Heart left ventricle (tissue), 16 donors: ENCODE data around the gene FAM184A. TPM values are rescaled to one million over a fixed set of nuclear protein-coding genes. Genes with fewer than 3 reads are reported as not detected.

ENCODE experiments used
- ATAC-seq, 4 donors: fragments of 200-7000 bp; cut with Tn5 transposase; one replicate each; pipeline ENCODE4 v1.9.1; 2020 to 2022; ENCODE audit warnings: moderate library complexity in 4 of 4, mild to moderate bottlenecking in 3 of 4, moderate number of reproducible peaks in 1 of 4
- DNase-seq, 5 donors: peaks; one replicate each; pipeline ENCODE4 v3.0.0-alpha.2; 2020
- H3K27ac ChIP-seq, 12 donors: fragments of 200-600 bp; sonication (generic) in 4 of 12; one replicate each; pipeline versions ENCODE4 v1.5.0 to v1.8.0; 2016 to 2022; ENCODE audit warnings: mild to moderate bottlenecking in 2 of 12
- H3K27me3 ChIP-seq, 9 donors: fragments of 200-600 bp; sonication (generic) in 2 of 9; one replicate each; pipeline versions ENCODE4 v1.5.1 to v1.8.0; 2016 to 2022; ENCODE audit warnings: mild to moderate bottlenecking in 3 of 9
- H3K36me3 ChIP-seq, 9 donors: fragments of 200-600 bp; sonication (generic) in 2 of 9; one replicate each; pipeline versions ENCODE4 v1.5.0 to v1.8.0; 2018 to 2022; ENCODE audit warnings: mild to moderate bottlenecking in 2 of 9
- H3K4me1 ChIP-seq, 12 donors: fragments of 200-600 bp; sonication (generic) in 4 of 12; one replicate each; pipeline versions ENCODE4 v1.5.0 to v1.8.0; 2016 to 2022; ENCODE audit warnings: mild to moderate bottlenecking in 3 of 12
- H3K4me3 ChIP-seq, 12 donors: fragments of 200-600 bp; sonication (generic) in 4 of 12; one replicate each; pipeline versions ENCODE4 v1.5.0 to v1.8.0; 2017 to 2022; ENCODE audit warnings: mild to moderate bottlenecking in 9 of 12, moderate library complexity in 4 of 12
- H3K9me3 ChIP-seq, 12 donors: fragments of 200-600 bp; sonication (generic) in 4 of 12; one replicate each; pipeline versions ENCODE4 v1.5.0 to v1.8.0; 2016 to 2022; ENCODE audit warnings: mild to moderate bottlenecking in 1 of 12
- POLR2A ChIP-seq, 2 donors: fragments of 450-650 bp; IDR thresholded peaks; one replicate each; pipeline ENCODE4 v1.6.1; 2017; ENCODE audit warnings: antibody characterized with exemption in 2 of 2, mild to moderate bottlenecking in 2 of 2, moderate library complexity in 2 of 2
- WGBS, 4 donors: extraction: QIAGEN DNeasy Blood & Tissue Kit in 2 of 4; methylation state at CpG; one replicate each; pipeline versions ENCODE4 v1.1.5 to v1.1.7; 2013 to 2018; 5-methylcytosine and 5-hydroxymethylcytosine counted together
- intact Hi-C, 10 donors: fragments of 100-400 bp; cut with DNase I; formaldehyde crosslinking; loops; one replicate each; pipeline versions ENCODE4 v1.11.1 to v1.14.2; 2022
- polyA plus RNA-seq, 2 donors: library from polyadenylated mRNA; stranded (reverse); fragments of 200-250 nt; gene quantifications; one replicate each; pipeline ENCODE4 v1.2.3, GENCODE V29; 2013
- total RNA-seq, 9 donors: library from RNA; depleted of rRNA in 2 of 9; stranded (reverse); fragments of >200 nt in 2 of 9; fragmentation: NEBNext Ultra II Directional in 3 of 9; extraction: Animal tissue kit (Norgen Biotek cat#: 25700) in 3 of 9; gene quantifications; one replicate each; pipeline versions ENCODE4 v1.1.0 to v1.2.4, GENCODE V29; 2016 to 2023
- TF ChIP-seq, protein P1 (sequence below), 12 donors: fragments of 200-600 bp; sonication (generic) in 4 of 12; IDR thresholded peaks; one replicate each; pipeline versions ENCODE4 v1.5.0 to v1.8.0; 2018 to 2022; ENCODE audit warnings: antibody characterized with exemption in 12 of 12, mild to moderate bottlenecking in 5 of 12
- donor health status: ischemic (EF 13 %, LVEDD 7.1; RV severe dilation, severe dysfunction).
- donor health status: healthy with polysubstance abuse.
- donor health status: DM: no; HTN: yes; CAD: no.
- donor health status: DM: no; HTN: no; CAD: no.
- donor health status: ischemic (EF 25% LVEDD 6.9; RV normal size, moderate dysfunction).
- donor health status: ischemic (EF 25% LVEDD 5.7; RV mildly dilated, moderate dysfunction).
- donor health status: healthy.
- donor health status: DM: yes; HTN: yes; CAD: no.
- donor health status: ischemic (EF 35%, LVEDD 5.7; RV mildly dilated, moderate dysfunction).
- donor health status: nonischemic (EF 11% LVEDD 7.7; RV severe dilation, severe dysfunction).
- donor health status: DM: yes; HTN: yes; CAD: no.
- donor health status: PGD.
- donor health status: ischemic (EF 29% LVEDD 5.4; RV normal size, mild dysfunction).
- donor health status: nonischemic (EF 23%, LVEDD 6.1; RV moderate dilation, normal function).

Gene FAM184A
- total and polyA plus RNA-seq, 11 donors: 0.16 to 1.1 (median 0.45) TPM

GRCh38 chr6:119032428-119032827, 46.0 kb downstream of the FAM184A start:
- Histone ChIP-seq H3K4me3 (no peak overlapping the region), H3K9me3 (no peaks in the 10 kb centered on the region), H3K27me3 (no peaks in the 10 kb centered on the region), H3K27ac (no peak overlapping the region), H3K36me3 (no peaks in the 10 kb centered on the region), H3K4me1 (peaks cover 0 to 11% (median 3%) of the 10 kb centered on the region in 12 donors)
- TF ChIP-seq, protein P1, sequence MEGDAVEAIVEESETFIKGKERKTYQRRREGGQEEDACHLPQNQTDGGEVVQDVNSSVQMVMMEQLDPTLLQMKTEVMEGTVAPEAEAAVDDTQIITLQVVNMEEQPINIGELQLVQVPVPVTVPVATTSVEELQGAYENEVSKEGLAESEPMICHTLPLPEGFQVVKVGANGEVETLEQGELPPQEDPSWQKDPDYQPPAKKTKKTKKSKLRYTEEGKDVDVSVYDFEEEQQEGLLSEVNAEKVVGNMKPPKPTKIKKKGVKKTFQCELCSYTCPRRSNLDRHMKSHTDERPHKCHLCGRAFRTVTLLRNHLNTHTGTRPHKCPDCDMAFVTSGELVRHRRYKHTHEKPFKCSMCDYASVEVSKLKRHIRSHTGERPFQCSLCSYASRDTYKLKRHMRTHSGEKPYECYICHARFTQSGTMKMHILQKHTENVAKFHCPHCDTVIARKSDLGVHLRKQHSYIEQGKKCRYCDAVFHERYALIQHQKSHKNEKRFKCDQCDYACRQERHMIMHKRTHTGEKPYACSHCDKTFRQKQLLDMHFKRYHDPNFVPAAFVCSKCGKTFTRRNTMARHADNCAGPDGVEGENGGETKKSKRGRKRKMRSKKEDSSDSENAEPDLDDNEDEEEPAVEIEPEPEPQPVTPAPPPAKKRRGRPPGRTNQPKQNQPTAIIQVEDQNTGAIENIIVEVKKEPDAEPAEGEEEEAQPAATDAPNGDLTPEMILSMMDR (IDR thresholded peaks at IDR 0.05): no peak
- no peak for TF ChIP-seq POLR2A (IDR thresholded peaks at IDR 0.05)
- intact Hi-C loops: no loop called here
- ATAC-seq (no peak), DNase-seq (no peak)
- 53 to 80% (median 72%) methylated on average over 1 of the region's 1 CpG for WGBS, 4 donors

- DNase-seq: no peak
- Histone ChIP-seq H3K27ac (no peak overlapping the region), H3K4me3 (no peak overlapping the region), H3K27me3 (no peaks in the 10 kb centered on the region), H3K9me3 (no peaks in the 10 kb centered on the region), H3K36me3 (no peaks in the 10 kb centered on the region), H3K4me1 (peaks cover 0 to 11% (median 3%) of the 10 kb centered on the region in 12 donors)
- WGBS, 4 donors: 94 to 97% (median 97%) methylated on average over 2 of the region's 2 CpGs
- intact Hi-C loops: no loop called here
- TF ChIP-seq POLR2A (IDR thresholded peaks at IDR 0.05): no peak
- TF ChIP-seq, protein P1 (IDR thresholded peaks at IDR 0.05): no peak
- no peak for ATAC-seq
Measured at GRCh38 chr6:119030759-119031158, 47.7 kb downstream of the FAM184A start.

DNA sequence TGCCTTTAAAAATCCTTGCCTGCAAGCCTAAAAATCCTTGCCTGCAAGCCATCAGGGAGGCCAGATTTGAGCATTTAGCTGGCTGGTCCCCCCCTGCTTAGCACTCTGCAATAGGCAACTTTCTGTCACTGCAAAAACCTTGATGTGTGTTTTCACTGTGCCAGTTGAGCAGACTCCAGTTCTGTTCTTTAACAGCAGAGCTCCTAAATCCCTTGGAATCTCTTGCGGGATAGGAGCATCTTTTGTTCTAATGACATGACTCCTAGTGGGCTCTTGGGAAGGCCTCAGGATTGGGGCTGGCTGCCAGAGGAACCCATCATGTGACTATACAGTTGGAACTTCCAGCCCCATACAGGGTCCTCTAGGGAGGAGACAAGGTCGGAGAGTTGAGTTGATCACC, 50.4 kb downstream of the FAM184A start:
- TF ChIP-seq POLR2A (IDR thresholded peaks at IDR 0.05): no peak
- TF ChIP-seq, protein P1 (IDR thresholded peaks at IDR 0.05): no peak
- Histone ChIP-seq H3K4me3 (no peak overlapping the region), H3K9me3 (no peaks in the 10 kb centered on the region), H3K36me3 (no peaks in the 10 kb centered on the region), H3K27me3 (no peaks in the 10 kb centered on the region), H3K27ac (no peak overlapping the region), H3K4me1 (no peaks in the 10 kb centered on the region)
- intact Hi-C loops: no loop called here
- DNase-seq (no peak), ATAC-seq (no peak)
- WGBS, 4 donors: 68 to 84% (median 72%) methylated on average over 2 of the region's 2 CpGs

DNA sequence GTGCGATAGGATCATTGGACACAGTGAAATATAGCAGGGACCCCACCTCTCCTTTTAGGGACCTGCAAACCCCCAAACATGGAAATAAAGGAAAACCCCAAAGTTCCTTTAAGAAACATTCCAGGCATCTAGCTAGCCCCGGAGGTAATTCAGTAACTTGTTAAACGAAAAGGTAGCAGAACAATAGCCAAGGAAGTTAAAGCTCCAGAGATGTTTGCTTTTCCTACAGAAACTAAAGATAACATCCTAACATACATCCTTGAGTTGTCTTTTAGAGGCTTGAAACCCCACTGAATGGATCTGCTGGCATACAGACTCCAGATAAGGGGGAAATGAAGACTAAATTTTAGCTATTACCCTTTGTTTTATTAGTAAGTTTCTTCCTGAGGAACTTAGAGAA, 51.0 kb downstream of the FAM184A start:
- no peaks in the 10 kb centered on the region for H3K36me3 ChIP-seq
- DNase-seq (no peak), ATAC-seq (no peak)
- intact Hi-C loops: no loop called here
- TF ChIP-seq, protein P1 (IDR thresholded peaks at IDR 0.05): no peak
- no peak for TF ChIP-seq POLR2A (IDR thresholded peaks at IDR 0.05)
- no peak overlapping the region for H3K27ac ChIP-seq
- H3K9me3 ChIP-seq: no peaks in the 10 kb centered on the region
- no peaks in the 10 kb centered on the region for H3K4me1 ChIP-seq
- H3K4me3 ChIP-seq: no peak overlapping the region
- H3K27me3 ChIP-seq: no peaks in the 10 kb centered on the region
- 56 to 69% (median 63%) methylated on average over 3 of the region's 3 CpGs for WGBS, 4 donors
